ENCODE data around the gene CDK5RAP3.

DNA sequence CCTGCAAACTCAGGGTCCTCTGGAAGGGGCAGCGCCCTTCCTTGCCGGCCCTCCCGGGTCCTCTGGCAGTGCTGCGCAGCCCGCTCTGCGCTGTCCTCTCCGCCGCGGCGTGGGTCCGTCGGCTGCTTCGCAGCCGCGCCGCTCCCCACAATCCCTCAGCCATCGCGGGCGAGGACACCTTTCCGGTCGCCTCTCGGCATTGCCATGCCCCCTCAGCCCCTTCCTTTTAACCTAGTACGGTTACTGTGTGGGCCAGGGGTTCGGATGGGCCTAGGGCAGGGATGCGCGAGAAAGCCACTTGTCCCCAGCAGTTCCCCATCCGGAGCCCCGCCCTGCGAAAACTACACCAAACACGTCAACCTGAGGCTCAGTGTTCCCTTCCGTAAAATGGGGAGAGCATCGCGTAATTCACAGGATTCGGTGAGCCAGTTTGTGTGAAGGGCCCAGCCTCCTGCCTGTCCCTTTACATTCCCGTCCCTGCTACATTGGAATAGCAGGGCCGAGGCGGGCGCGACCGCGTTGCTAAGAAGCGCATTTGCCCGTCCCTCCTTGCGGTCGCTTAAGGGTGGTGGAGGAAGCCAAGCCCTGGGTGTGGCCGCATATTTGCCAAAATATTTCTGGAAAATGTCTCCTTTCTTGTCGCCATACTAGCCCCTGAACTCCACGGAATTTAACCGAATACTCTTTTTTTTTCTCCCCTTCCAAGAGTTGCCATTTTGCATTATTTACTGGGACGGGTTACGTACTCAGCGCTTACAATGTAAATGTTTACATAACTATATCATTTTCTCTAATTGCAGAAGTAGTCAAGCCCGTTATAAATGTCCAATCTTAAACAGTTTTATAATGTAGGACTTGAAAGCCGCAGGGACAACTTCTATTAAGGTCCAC, 53.5 kb downstream of the CDK5RAP3 start:
- TF ChIP-seq CTCF (IDR thresholded peaks at IDR 0.05) = no peak
- no peak for TF ChIP-seq POLR2A (IDR thresholded peaks at IDR 0.05)
